22Rv1 (cell line): ENCODE measurements around the gene WDR72.

Experiments
- H3K27ac ChIP-seq: fragments of 450-650 bp; 2 replicates; pipeline ENCODE4 v1.5.1; 2017
- CTCF ChIP-seq: fragments of 450-650 bp; IDR thresholded peaks from 2 replicates; pipeline ENCODE4 v1.5.1; 2017; ENCODE audit warnings: mild to moderate bottlenecking
- ZFX ChIP-seq: fragments of 450-650 bp; IDR thresholded peaks from 2 replicates; pipeline ENCODE4 v1.6.1; 2017; ENCODE audit warnings: antibody characterized with exemption, borderline replicate concordance

Gene WDR72

GRCh38 chr15:53549697-53550305, 209.7 kb downstream of the WDR72 start:
- TF ChIP-seq ZFX (no peak), CTCF (no peak)
- H3K27ac ChIP-seq = peak overlapping the region; percentile 59

DNA sequence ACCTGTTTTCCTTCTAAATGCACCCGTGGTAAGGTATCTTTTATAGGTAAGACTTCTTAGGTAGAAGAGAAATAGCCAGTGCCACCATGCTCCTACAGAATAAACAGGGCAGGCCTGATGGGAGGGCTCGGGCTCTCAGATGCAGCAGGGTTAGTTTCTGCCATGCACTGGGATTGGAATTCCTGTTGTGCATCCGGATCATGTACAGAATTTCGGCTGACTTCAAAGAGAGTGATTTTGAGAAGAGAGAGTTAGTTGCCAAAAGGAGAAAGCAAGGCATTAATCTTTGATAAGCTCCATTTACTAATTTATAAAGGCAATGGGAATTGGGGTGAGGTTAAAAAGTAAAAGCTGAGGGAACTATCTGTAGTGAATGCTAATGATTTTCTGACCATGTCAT, 211.2 kb downstream of the WDR72 start:
- no peak for TF ChIP-seq CTCF
- no peak for TF ChIP-seq ZFX
- H3K27ac ChIP-seq = no peak overlapping the region

DNA sequence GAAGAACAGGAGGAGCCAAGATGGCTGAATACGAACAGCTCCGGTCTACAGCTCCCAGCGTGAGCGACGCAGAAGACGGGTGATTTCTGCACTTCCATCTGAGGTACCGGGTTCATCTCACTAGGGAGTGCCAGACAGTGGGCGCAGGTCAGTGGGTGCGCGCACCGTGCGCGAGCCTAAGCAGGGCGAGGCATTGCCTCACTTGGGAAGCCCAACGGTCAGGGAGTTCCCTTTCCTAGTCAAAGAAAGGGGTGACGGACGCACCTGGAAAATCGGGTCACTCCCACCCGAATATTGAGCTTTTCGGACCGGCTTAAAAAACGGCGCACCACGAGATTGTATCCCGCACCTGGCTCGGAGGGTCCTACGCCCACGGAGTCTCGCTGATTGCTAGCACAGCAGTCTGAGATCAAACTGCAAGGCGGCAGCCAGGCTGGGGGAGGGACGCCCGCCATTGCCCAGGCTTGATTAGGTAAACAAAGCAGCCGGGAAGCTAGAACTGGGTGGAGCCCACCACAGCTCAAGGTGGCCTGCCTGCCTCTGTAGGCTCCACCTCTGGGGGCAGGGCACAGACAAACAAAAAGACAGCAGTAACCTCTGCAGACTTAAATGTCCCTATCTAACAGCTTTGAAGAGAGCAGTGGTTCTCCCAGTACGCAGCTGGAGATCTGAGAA, 218.7 kb downstream of the WDR72 start:
- peak overlapping the region; percentile 77 for H3K27ac ChIP-seq

DNA sequence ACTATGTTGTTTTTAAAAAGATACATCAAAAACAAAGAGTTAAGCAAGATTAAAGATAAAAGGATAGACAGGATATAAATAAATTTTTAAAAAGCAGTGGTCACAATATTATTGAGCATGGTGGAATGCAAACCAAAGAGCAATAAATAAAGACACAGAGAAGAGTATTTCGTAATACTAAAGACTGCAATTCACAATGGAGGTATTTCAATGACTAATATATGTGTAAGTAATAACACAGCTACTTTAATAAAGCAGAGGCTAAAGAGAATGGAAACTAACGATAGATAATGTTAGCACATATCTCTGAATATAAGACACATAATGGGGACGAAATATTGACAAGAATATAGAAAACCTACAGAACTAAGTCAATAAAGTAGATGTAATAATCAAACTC, 219.6 kb downstream of the WDR72 start:
- H3K27ac ChIP-seq = peak overlapping the region; percentile 77
- no peak for TF ChIP-seq CTCF
- TF ChIP-seq ZFX = no peak

DNA sequence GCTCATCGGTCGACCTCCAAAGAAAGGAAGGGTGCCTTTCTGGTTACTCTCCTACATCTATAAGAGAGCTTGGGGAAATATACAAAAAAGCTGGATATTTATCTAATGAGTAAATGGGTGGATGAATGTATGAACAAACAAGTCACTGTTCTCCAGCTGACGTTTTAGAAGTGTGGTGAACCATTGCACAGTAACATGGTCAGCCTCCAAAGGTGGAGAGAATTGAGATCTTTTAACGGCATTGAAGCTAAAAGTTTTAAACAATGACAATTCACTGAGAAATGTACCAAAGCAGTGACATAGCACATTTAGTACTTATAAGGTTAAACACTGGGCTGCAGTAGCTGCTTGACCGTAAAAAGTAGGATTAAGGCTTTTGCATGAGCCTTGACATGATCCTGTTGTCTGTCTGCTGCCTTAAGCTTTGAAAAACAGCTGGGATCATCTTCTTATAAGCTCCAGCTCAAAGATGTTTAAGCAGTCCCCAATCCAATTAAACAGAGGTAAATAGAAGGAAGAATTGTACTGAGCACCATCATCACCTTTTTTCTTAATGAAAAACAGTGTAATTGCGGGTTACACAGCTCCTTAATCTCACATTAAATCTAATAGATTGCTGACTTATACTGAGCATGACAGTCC, 222.9 kb downstream of the WDR72 start:
- TF ChIP-seq ZFX (no peak), CTCF (no peak)
- no peak overlapping the region for H3K27ac ChIP-seq

DNA sequence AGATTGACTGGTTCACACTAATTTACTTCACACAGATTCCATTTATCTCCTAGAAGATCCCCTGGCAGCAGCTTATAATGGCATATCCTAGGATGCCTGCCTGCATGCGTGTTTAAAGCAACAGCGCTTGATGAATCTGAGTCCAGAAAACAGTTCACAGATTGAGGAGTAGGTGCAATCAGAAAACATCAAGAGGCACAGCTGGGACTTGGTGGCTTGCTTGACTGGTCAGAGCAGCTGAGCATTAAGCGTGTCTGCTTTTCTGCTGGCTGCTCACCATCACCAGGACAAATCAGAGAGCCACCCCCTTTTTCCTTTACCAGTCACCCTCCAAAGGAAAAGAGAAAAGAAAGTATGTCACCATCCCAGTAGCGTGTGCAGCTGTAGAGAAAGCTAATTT, 223.6 kb downstream of the WDR72 start:
- no peak for TF ChIP-seq CTCF
- TF ChIP-seq ZFX = no peak
- no peak overlapping the region for H3K27ac ChIP-seq

DNA sequence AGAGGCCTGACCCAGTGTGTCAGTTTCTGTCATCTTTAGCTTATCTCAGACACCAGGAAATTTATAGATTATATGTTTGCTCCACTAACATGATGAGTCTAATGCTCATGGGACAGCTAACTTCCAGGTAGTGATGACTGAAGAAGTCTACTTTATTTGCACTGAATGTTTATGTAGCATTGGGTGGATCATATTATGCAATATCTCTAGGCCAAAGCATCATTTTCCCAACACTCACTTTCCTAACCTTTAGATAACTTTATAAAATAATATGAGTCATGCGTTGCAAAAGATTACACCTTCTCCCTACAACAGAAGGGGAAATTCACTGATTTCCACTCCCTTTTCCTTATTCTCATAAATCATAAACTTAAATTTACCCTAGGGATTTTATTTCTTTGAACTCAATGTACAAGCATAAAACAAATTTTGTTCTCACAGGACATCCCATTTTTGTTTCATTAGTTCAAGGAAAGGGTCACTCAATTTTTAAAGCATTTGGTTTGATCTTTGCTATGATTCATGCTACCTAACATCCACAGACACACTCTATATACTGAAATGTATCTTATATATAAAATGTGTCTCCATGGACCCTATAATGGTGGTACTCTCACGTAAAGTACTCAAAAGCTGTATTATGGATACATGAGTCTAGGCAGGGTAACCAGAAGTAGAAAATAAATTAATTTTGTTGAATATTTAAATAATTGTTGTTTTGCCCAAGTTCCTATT, 225.2 kb downstream of the WDR72 start:
- H3K27ac ChIP-seq = no peak overlapping the region
- TF ChIP-seq CTCF = no peak
- no peak for TF ChIP-seq ZFX
